Astrocyte (in vitro differentiated cells and primary cell): Measurements from ENCODE around the gene SIAH3.

Source experiments
- CTCF ChIP-seq: IDR thresholded peaks from 2 replicates; pipeline ENCODE4 v1.5.1; 2011; ENCODE audit warnings: low read depth, mild to moderate bottlenecking, inconsistent platforms, low read length, moderate library complexity; ENCODE audit not compliant: insufficient read depth
- EZH2 ChIP-seq: IDR thresholded peaks from 2 replicates; pipeline ENCODE4 v1.6.1; 2012; ENCODE audit warnings: mild to moderate bottlenecking, low read length, inconsistent platforms; ENCODE audit not compliant: insufficient read depth

- TF ChIP-seq EZH2: no peak
- no peak for TF ChIP-seq CTCF
Measured at GRCh38 chr13:45775401-45775963, 76.1 kb downstream of the SIAH3 start.
